Esophagus muscularis mucosa (tissue), 4 donors: ENCODE data around the gene CTH. TPM values are rescaled to one million over a fixed set of nuclear protein-coding genes. Genes with fewer than 3 reads are reported as not detected.

Experiments
- DNase-seq: peaks from one replicate; pipeline ENCODE4 v3.0.0-alpha.2; 2017; ENCODE audit errors: extremely low spot score
- H3K27ac ChIP-seq, 4 donors: fragments of 200-600 bp; sonication (generic); replicated peaks in 1 of 4; 1 replicate in 3 of 4; 2 replicates in 1 of 4; pipeline ENCODE4 v1.5.1; 2016 to 2019; ENCODE audit warnings: mild to moderate bottlenecking in 1 of 4
- H3K27me3 ChIP-seq, 4 donors: fragments of 200-600 bp; sonication (generic); one replicate each; pipeline versions ENCODE4 v1.5.1 to v1.6.0; 2016 to 2019
- H3K36me3 ChIP-seq, 4 donors: fragments of 200-600 bp; sonication (generic); one replicate each; pipeline ENCODE4 v1.5.1; 2016 to 2019
- H3K4me1 ChIP-seq, 4 donors: fragments of 200-600 bp; sonication (generic); one replicate each; pipeline ENCODE4 v1.5.1; 2016 to 2019
- H3K4me3 ChIP-seq, 4 donors: fragments of 200-600 bp; sonication (generic); 1 replicate in 2 of 4; 2 replicates in 2 of 4; pipeline ENCODE4 v1.5.1; 2016 to 2019; ENCODE audit warnings: mild to moderate bottlenecking in 4 of 4, moderate library complexity in 1 of 4
- H3K9me3 ChIP-seq, 4 donors: fragments of 200-600 bp; sonication (generic); 1 replicate in 3 of 4; 2 replicates in 1 of 4; pipeline ENCODE4 v1.5.1; 2016 to 2019
- CTCF ChIP-seq, 3 experiments: fragments of 200-600 bp in 2 of 3; fragments of 450-650 bp in 1 of 3; sonication (generic) in 2 of 3; IDR thresholded peaks; one replicate each; pipeline ENCODE4 v1.5.1; 2017 to 2019; ENCODE audit warnings: antibody characterized with exemption in 3 of 3, mild to moderate bottlenecking in 2 of 3, moderate library complexity in 1 of 3
- EP300 ChIP-seq: sonication (generic); formaldehyde crosslinking; IDR thresholded peaks from one replicate; pipeline ENCODE4 v1.6.1; 2017; ENCODE audit warnings: antibody characterized with exemption
- POLR2A ChIP-seq: fragments of 450-650 bp; IDR thresholded peaks from one replicate; pipeline ENCODE4 v1.6.1; 2017; ENCODE audit warnings: antibody characterized with exemption, moderate library complexity, mild to moderate bottlenecking, low read depth
- POLR2AphosphoS5 ChIP-seq, 2 donors: sonication (generic); formaldehyde crosslinking; IDR thresholded peaks; one replicate each; pipeline ENCODE4 v1.6.1; 2017; ENCODE audit warnings: antibody characterized with exemption in 2 of 2
- WGBS: methylation state at CpG from one replicate; pipeline ENCODE4 v1.1.5; 2018; 5-methylcytosine and 5-hydroxymethylcytosine counted together
- intact Hi-C: fragments of 100-400 bp; cut with DNase I; formaldehyde crosslinking; loops from one replicate; pipeline ENCODE4 v1.15.1; 2023
- total RNA-seq, 4 donors: library from RNA; depleted of rRNA; stranded (reverse); fragments of >200 nt; gene quantifications; one replicate each; pipeline versions ENCODE4 v1.1.0 to v1.2.1, GENCODE V29; 2016

The CTH gene
- total RNA-seq, 4 donors from 2014 or later, result 1.1 to 5.0 (median 3.8) TPM

- no peak for TF ChIP-seq EP300
- TF ChIP-seq POLR2AphosphoS5 (IDR thresholded peaks at IDR 0.05), result no peak
- no peak for TF ChIP-seq CTCF (IDR thresholded peaks at IDR 0.05)
- TF ChIP-seq POLR2A, result no peak
- 84% methylated on average over 4 of the region's 4 CpGs for WGBS
- no peak overlapping the region for H3K4me3 ChIP-seq
- H3K27me3 ChIP-seq, result no peaks in the 10 kb centered on the region
- H3K9me3 ChIP-seq, result no peaks in the 10 kb centered on the region
- intact Hi-C loops, result no loop called here
- DNase-seq, result no peak
- peaks cover 4 to 54% (median 13%) of the 10 kb centered on the region in 4 donors for H3K36me3 ChIP-seq
- H3K4me1 ChIP-seq, result no peaks in the 10 kb centered on the region
- no peak overlapping the region for H3K27ac ChIP-seq
Measured at GRCh38 chr1:70420320-70420719, 9.3 kb downstream of the CTH start.

GRCh38 chr1:70426154-70427131 is 15.4 kb downstream of the CTH start:
- H3K4me3 ChIP-seq, result no peak overlapping the region
- H3K36me3 ChIP-seq, result peaks cover 8 to 76% (median 15%) of the 10 kb centered on the region in 4 donors
- no peak for DNase-seq
- H3K4me1 ChIP-seq, result no peaks in the 10 kb centered on the region
- H3K27me3 ChIP-seq, result no peaks in the 10 kb centered on the region
- no peak overlapping the region for H3K27ac ChIP-seq
- H3K9me3 ChIP-seq, result no peaks in the 10 kb centered on the region
- intact Hi-C loops, result no loop called here
- no peak for TF ChIP-seq POLR2A
- no peak for TF ChIP-seq EP300
- no peak for TF ChIP-seq POLR2AphosphoS5 (IDR thresholded peaks at IDR 0.05)
- no peak for TF ChIP-seq CTCF (IDR thresholded peaks at IDR 0.05)
- 74% methylated on average over 7 of the region's 7 CpGs for WGBS

- Histone ChIP-seq H3K27ac (no peak overlapping the region), H3K27me3 (no peaks in the 10 kb centered on the region), H3K4me3 (no peak overlapping the region), H3K9me3 (no peaks in the 10 kb centered on the region), H3K36me3 (peaks cover 22 to 80% (median 25%) of the 10 kb centered on the region in 4 donors), H3K4me1 (no peaks in the 10 kb centered on the region)
- WGBS, result 65% methylated on average over 3 of the region's 3 CpGs
- no peak for TF ChIP-seq EP300
- no peak for TF ChIP-seq POLR2A
- no peak for TF ChIP-seq CTCF (IDR thresholded peaks at IDR 0.05)
- no peak for DNase-seq
- intact Hi-C loops, result no loop called here
Measured at GRCh38 chr1:70427976-70428375, 16.9 kb downstream of the CTH start.

- H3K36me3 ChIP-seq, result peaks cover 23 to 83% (median 32%) of the 10 kb centered on the region in 4 donors
- DNase-seq, result no peak
- TF ChIP-seq EP300 (no peak), CTCF (IDR thresholded peaks at IDR 0.05) (no peak), POLR2AphosphoS5 (IDR thresholded peaks at IDR 0.05) (no peak), POLR2A (no peak)
- H3K4me3 ChIP-seq, result no peak overlapping the region
- WGBS, result 88% methylated on average over 2 of the region's 2 CpGs
- no peaks in the 10 kb centered on the region for H3K4me1 ChIP-seq
- intact Hi-C loops, result no loop called here
- H3K27me3 ChIP-seq, result no peaks in the 10 kb centered on the region
- no peak overlapping the region for H3K27ac ChIP-seq
- no peaks in the 10 kb centered on the region for H3K9me3 ChIP-seq
Measured at GRCh38 chr1:70429219-70429618, 18.2 kb downstream of the CTH start.
